BE2C (cell line): ENCODE results near the gene DPEP2.
"Not testable (repeated sequence)": the region's sequence is repeated elsewhere in the genome, so short reads cannot be mapped to it uniquely, and the experiment has no call there.

Experiments used
- DNase-seq: peaks from one replicate; pipeline ENCODE4 v3.0.0-alpha.2; 2020
- H3K27me3 ChIP-seq: fragments of 250-450 bp; sonication (Bioruptor Pico); 2 replicates; pipeline ENCODE4 v1.5.1; 2020; ENCODE audit warnings: mild to moderate bottlenecking
- H3K36me3 ChIP-seq: fragments of 250-450 bp; sonication (Bioruptor Pico); 2 replicates; pipeline ENCODE4 v1.5.1; 2020; ENCODE audit warnings: mild to moderate bottlenecking
- H3K4me1 ChIP-seq: fragments of 250-450 bp; sonication (Bioruptor Pico); 2 replicates; pipeline ENCODE4 v1.5.1; 2020
- H3K4me3 ChIP-seq: 2 replicates; pipeline ENCODE4 v1.5.1; 2011; ENCODE audit warnings: low read depth, low read length
- H3K9me3 ChIP-seq: fragments of 250-450 bp; sonication (Bioruptor Pico); 2 replicates; pipeline ENCODE4 v1.5.1; 2020
- CTCF ChIP-seq: IDR thresholded peaks from 2 replicates; pipeline ENCODE4 v1.5.1; 2012; ENCODE audit warnings: mild to moderate bottlenecking, low read depth, low read length

Gene DPEP2

GRCh38 chr16:67979955-67980678, 19.2 kb downstream of the DPEP2 start, which contains the start of gene DPEP3:
Gene DPEP3 (minus strand): TSS chr16:67980499. CDS start chr16:67980380, 119 bp downstream.
- Histone ChIP-seq H3K4me3 (no peak within 1 kb of the TSS), H3K9me3 (no peaks in the 10 kb centered on the region), H3K4me1 (no peaks in the 10 kb centered on the region), H3K36me3 (no peaks in the 10 kb centered on the region), H3K27me3 (no peaks in the 10 kb centered on the region)
- DNase-seq: no peak
- TF ChIP-seq CTCF: no peak

- no peaks in the 10 kb centered on the region for H3K4me1 ChIP-seq
- no peak for TF ChIP-seq CTCF
- H3K36me3 ChIP-seq: no peaks in the 10 kb centered on the region
- DNase-seq: no peak
- no peaks in the 10 kb centered on the region for H3K27me3 ChIP-seq
- no peak overlapping the region for H3K4me3 ChIP-seq
- no peaks in the 10 kb centered on the region for H3K9me3 ChIP-seq
Measured at GRCh38 chr16:67977469-67978227, 21.6 kb downstream of the DPEP2 start.

- H3K4me1 ChIP-seq: no peaks in the 10 kb centered on the region
- TF ChIP-seq CTCF: no peak
Measured at GRCh38 chr16:67977005-67977404, 22.3 kb downstream of the DPEP2 start.

GRCh38 chr16:67976205-67976604, 23.1 kb downstream of the DPEP2 start:
- no peaks in the 10 kb centered on the region for H3K9me3 ChIP-seq
- H3K27me3 ChIP-seq: no peaks in the 10 kb centered on the region
- no peak overlapping the region for H3K4me3 ChIP-seq
- H3K36me3 ChIP-seq: no peaks in the 10 kb centered on the region
- no peaks in the 10 kb centered on the region for H3K4me1 ChIP-seq
- DNase-seq: no peak
- TF ChIP-seq CTCF: no peak

More at GRCh38 chr16:67977005-67977404, 22.3 kb downstream of the DPEP2 start:
- H3K27me3 ChIP-seq: no peaks in the 10 kb centered on the region
- no peak for DNase-seq
- no peak overlapping the region for H3K4me3 ChIP-seq
- H3K9me3 ChIP-seq: no peaks in the 10 kb centered on the region
- H3K36me3 ChIP-seq: no peaks in the 10 kb centered on the region

GRCh38 chr16:67975321-67976105, 23.8 kb downstream of the DPEP2 start:
- H3K36me3 ChIP-seq: no peaks in the 10 kb centered on the region
- no peaks in the 10 kb centered on the region for H3K4me1 ChIP-seq
- TF ChIP-seq CTCF: no peak
- no peak for DNase-seq
- H3K4me3 ChIP-seq: no peak overlapping the region
- H3K9me3 ChIP-seq: no peaks in the 10 kb centered on the region
- H3K27me3 ChIP-seq: no peaks in the 10 kb centered on the region

- not testable (repeated sequence) for DNase-seq, H3K9me3 ChIP-seq, H3K4me1 ChIP-seq, H3K36me3 ChIP-seq, H3K4me3 ChIP-seq, H3K27me3 ChIP-seq
Measured at GRCh38 chr16:67972285-67972684, 27.0 kb downstream of the DPEP2 start.
